GM18873 (cell line): ENCODE data around the gene CNTN5.

Experiments
- ATAC-seq: cut with Tn5 transposase; IDR thresholded peaks from one replicate; pipeline ENCODE4 v1.9.1; 2021; ENCODE audit warnings: mild to moderate bottlenecking, moderate library complexity, moderate number of reproducible peaks; ENCODE audit not compliant: unreplicated experiment, low FRiP score

The CNTN5 gene

DNA sequence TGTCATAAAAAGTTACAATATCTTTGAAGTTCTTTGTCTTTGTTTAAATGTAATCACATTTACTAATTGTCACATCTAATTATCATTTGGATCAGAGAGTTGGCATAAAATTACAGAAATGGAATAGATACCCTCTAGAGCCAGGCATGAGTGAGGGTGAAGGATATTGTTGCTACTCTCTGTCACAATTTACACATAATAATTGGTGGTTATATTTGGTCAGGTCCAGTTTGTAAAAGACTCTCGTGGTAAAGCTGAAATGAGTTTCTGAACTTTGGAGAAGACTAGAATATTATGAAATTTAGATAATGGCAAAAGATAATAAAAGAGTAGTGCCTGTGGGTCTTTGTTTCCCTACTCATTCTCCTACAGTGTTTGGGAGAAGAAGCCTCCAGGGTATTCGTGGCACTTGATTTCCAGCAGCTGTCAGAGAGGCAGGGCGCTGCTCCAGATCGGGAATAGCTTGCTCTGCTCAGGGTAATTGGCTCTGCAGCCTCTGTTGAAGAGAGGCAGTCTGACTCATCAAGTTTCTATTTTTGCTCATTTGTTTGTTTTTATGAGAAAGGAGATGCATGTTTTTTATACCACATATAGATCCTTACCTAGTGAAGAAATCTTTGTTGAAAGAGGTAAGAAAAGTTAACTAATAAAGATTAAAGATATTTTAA, 349.9 kb downstream of the CNTN5 start:
- no peak for ATAC-seq

GRCh38 chr11:99371257-99371656, 350.5 kb downstream of the CNTN5 start:
- ATAC-seq: no peak

- ATAC-seq: no peak
Measured at GRCh38 chr11:99376463-99376862, 355.7 kb downstream of the CNTN5 start.

GRCh38 chr11:99383648-99384245, 363.0 kb downstream of the CNTN5 start:
- ATAC-seq: no peak

GRCh38 chr11:99391245-99391644, 370.5 kb downstream of the CNTN5 start:
- no peak for ATAC-seq

DNA sequence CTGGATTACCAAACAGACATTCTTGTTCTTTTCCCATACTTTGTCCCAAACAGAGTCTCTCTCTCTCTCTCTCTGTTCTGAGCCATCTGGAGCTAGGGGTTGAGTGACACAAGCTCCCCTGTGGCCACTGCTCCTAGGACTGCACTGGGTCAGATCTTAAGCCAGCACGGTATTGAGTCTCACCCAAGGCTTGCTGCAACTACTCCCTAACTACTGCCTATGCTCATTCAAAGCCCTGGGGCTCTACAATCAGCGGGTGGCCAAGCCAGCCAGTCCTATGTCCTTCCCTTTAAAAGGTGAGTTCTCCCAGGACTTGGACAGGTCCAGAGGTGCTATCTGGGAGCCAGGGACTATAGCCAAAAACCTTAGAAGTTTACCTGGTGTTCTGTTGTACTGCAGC, 385.6 kb downstream of the CNTN5 start:
- no peak for ATAC-seq

GRCh38 chr11:99410636-99411035, 389.9 kb downstream of the CNTN5 start:
- no peak for ATAC-seq

- ATAC-seq: no peak
Measured at GRCh38 chr11:99418927-99419720, 398.4 kb downstream of the CNTN5 start.

DNA sequence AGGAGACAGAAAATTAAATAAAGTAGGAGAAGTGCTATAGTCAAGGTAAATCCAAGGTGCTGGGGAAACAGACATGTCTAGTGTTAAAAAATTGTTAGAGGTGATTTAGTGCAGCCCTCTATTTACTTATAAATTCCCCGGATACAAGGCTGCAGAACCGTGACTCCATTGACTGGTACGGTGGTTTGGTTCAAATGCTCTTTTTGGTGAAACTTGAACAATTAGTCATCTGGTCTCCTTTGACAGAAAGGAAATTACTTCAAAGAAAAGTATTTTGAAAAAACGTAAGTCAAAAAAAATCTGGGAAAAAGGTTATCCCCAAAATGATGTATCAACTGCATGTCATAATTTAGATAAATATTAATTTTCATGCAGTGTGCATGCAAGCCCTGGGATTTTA, 399.2 kb downstream of the CNTN5 start:
- ATAC-seq: no peak

- ATAC-seq: no peak
Measured at GRCh38 chr11:99422581-99423427, 402.1 kb downstream of the CNTN5 start.

GRCh38 chr11:99423428-99423983, 402.8 kb downstream of the CNTN5 start:
- ATAC-seq: no peak

GRCh38 chr11:99424313-99425084, 403.8 kb downstream of the CNTN5 start:
- no peak for ATAC-seq

- ATAC-seq: no peak
Measured at GRCh38 chr11:99425596-99425995, 404.8 kb downstream of the CNTN5 start.

GRCh38 chr11:99432677-99433076, 411.9 kb downstream of the CNTN5 start:
- ATAC-seq: no peak

DNA sequence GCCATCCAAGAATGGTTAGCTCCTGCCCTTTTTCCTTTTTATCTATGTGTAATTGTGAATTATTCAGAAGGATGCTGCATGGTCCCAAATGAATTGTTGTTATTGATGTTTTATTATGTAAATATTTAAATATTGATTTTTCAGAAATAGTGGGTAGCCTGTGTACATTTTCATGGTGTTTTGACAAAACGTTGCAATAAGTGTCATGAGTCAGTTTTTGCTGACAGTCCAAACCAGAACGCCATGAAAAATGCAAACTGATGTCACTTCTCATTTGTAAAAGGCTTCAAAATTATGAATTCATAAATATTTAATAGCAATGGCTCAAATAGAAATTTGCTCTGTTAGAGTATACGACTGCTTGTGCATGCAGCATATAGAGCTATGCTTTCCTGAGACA, 422.5 kb downstream of the CNTN5 start:
- ATAC-seq: no peak

DNA sequence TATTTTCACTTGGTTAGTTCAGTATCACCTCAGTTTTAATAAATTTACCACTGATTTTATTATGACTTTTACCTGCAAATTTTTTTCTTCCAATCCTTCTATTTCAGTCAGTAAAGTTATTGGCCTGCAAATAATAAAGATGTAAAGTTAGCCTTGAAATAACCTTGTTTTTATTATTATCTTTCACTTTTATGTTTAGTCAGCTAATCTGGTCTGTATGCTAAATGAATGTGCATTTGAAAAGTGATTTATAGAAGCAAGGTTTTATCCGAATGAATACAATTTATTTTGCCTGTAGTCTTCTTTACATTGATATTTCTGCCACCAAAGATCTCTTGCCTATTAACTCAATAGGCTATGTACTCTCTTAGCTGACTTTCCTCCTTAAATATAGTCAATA, 425.7 kb downstream of the CNTN5 start:
- ATAC-seq: no peak

- no peak for ATAC-seq
Measured at GRCh38 chr11:99449345-99449744, 428.6 kb downstream of the CNTN5 start.

GRCh38 chr11:99452075-99452474, 431.3 kb downstream of the CNTN5 start:
- no peak for ATAC-seq

- no peak for ATAC-seq
Measured at GRCh38 chr11:99461913-99462312, 441.2 kb downstream of the CNTN5 start.

DNA sequence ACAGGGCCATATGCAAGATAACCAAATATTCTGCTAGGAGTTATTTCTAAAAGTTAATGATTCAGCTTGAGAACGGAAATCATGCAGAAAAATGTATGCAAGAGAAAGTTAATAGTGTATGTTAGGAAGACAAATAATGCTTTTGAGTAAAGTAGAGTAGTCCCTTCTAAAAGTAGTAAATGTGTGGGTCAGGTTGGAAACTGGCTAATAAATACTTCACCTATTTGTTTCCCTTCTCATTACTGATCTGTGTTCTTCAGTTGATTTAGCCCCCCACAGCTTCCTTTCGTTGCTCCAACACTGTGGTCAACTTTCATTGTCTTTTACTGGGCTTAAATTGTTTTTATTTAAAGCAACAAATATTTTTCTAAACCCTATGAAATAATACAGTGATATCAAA, 444.2 kb downstream of the CNTN5 start:
- ATAC-seq: no peak
